Activated naive CD8-positive, alpha-beta T cell (primary cell): ENCODE results near the gene SLC24A5.

Source experiments
- H3K27ac Mint-ChIP-seq: one replicate; pipeline ENCODE4 v1.8.0; 2021; ENCODE audit warnings: mixed read lengths
- H3K27me3 Mint-ChIP-seq: one replicate; pipeline ENCODE4 v1.8.0; 2021; ENCODE audit warnings: mixed read lengths
- H3K36me3 Mint-ChIP-seq: one replicate; pipeline ENCODE4 v1.8.0; 2021; ENCODE audit warnings: mixed read lengths
- H3K4me1 Mint-ChIP-seq: one replicate; pipeline ENCODE4 v1.8.0; 2021; ENCODE audit warnings: low read depth, mixed read lengths
- H3K4me3 Mint-ChIP-seq: one replicate; pipeline ENCODE4 v1.8.0; 2021; ENCODE audit warnings: mild to moderate bottlenecking, mixed read lengths
- H3K9me3 Mint-ChIP-seq: one replicate; pipeline ENCODE4 v1.8.0; 2021; ENCODE audit warnings: low read depth, mixed read lengths

Gene SLC24A5

GRCh38 chr15:48097264-48097663 lies 23.5 kb upstream of the SLC24A5 start:
- Mint-ChIP-seq H3K4me1 (no peaks in the 10 kb centered on the region), H3K27me3 (peaks cover 10% of the 10 kb centered on the region), H3K4me3 (no peak overlapping the region), H3K9me3 (no peaks in the 10 kb centered on the region), H3K27ac (no peak overlapping the region), H3K36me3 (no peaks in the 10 kb centered on the region)

GRCh38 chr15:48101376-48101961 lies 19.3 kb upstream of the SLC24A5 start:
- Mint-ChIP-seq H3K36me3 (no peaks in the 10 kb centered on the region), H3K27me3 (peaks cover 17% of the 10 kb centered on the region), H3K4me1 (no peaks in the 10 kb centered on the region), H3K27ac (no peak overlapping the region), H3K4me3 (no peak overlapping the region), H3K9me3 (no peaks in the 10 kb centered on the region)

- Mint-ChIP-seq H3K27ac (no peak overlapping the region), H3K36me3 (no peaks in the 10 kb centered on the region), H3K9me3 (no peaks in the 10 kb centered on the region), H3K27me3 (peaks cover 17% of the 10 kb centered on the region), H3K4me1 (no peaks in the 10 kb centered on the region), H3K4me3 (no peak overlapping the region)
Observed at GRCh38 chr15:48102167-48102566, 18.6 kb upstream of the SLC24A5 start.

GRCh38 chr15:48103647-48104046 lies 17.1 kb upstream of the SLC24A5 start:
- Mint-ChIP-seq H3K4me1 (no peaks in the 10 kb centered on the region), H3K27me3 (peaks cover 19% of the 10 kb centered on the region), H3K36me3 (no peaks in the 10 kb centered on the region), H3K4me3 (no peak overlapping the region), H3K27ac (no peak overlapping the region), H3K9me3 (no peaks in the 10 kb centered on the region)

- H3K27me3 Mint-ChIP-seq = peaks cover 20% of the 10 kb centered on the region
- no peak overlapping the region for H3K27ac Mint-ChIP-seq
- H3K36me3 Mint-ChIP-seq = no peaks in the 10 kb centered on the region
- no peak overlapping the region for H3K4me3 Mint-ChIP-seq
- no peaks in the 10 kb centered on the region for H3K4me1 Mint-ChIP-seq
- no peaks in the 10 kb centered on the region for H3K9me3 Mint-ChIP-seq
Observed at GRCh38 chr15:48105936-48106335, 14.9 kb upstream of the SLC24A5 start.

GRCh38 chr15:48109212-48109611 lies 11.6 kb upstream of the SLC24A5 start:
- Mint-ChIP-seq H3K4me3 (no peak overlapping the region), H3K4me1 (no peaks in the 10 kb centered on the region), H3K27ac (no peak overlapping the region), H3K27me3 (peaks cover 20% of the 10 kb centered on the region), H3K36me3 (no peaks in the 10 kb centered on the region), H3K9me3 (no peaks in the 10 kb centered on the region)

- H3K27me3 Mint-ChIP-seq = peaks cover 26% of the 10 kb centered on the region
- no peaks in the 10 kb centered on the region for H3K9me3 Mint-ChIP-seq
- H3K27ac Mint-ChIP-seq = no peak overlapping the region
- H3K4me1 Mint-ChIP-seq = no peaks in the 10 kb centered on the region
- H3K36me3 Mint-ChIP-seq = no peaks in the 10 kb centered on the region
- H3K4me3 Mint-ChIP-seq = no peak overlapping the region
Observed at GRCh38 chr15:48109856-48110531, 10.8 kb upstream of the SLC24A5 start.

GRCh38 chr15:48112242-48112641 lies 8.5 kb upstream of the SLC24A5 start:
- Mint-ChIP-seq H3K27ac (no peak overlapping the region), H3K4me3 (no peak overlapping the region), H3K36me3 (no peaks in the 10 kb centered on the region), H3K4me1 (no peaks in the 10 kb centered on the region), H3K27me3 (peaks cover 21% of the 10 kb centered on the region), H3K9me3 (no peaks in the 10 kb centered on the region)

- H3K4me1 Mint-ChIP-seq = no peaks in the 10 kb centered on the region
- no peak overlapping the region for H3K27ac Mint-ChIP-seq
- H3K36me3 Mint-ChIP-seq = no peaks in the 10 kb centered on the region
- H3K27me3 Mint-ChIP-seq = peaks cover 13% of the 10 kb centered on the region
- no peak overlapping the region for H3K4me3 Mint-ChIP-seq
- no peaks in the 10 kb centered on the region for H3K9me3 Mint-ChIP-seq
Observed at GRCh38 chr15:48119277-48119676, 1.5 kb upstream of the SLC24A5 start.

GRCh38 chr15:48121849-48122248 lies 1.1 kb downstream of the SLC24A5 start:
- H3K9me3 Mint-ChIP-seq = no peaks in the 10 kb centered on the region
- H3K27me3 Mint-ChIP-seq = peaks cover 13% of the 10 kb centered on the region
- no peaks in the 10 kb centered on the region for H3K36me3 Mint-ChIP-seq
- no peak overlapping the region for H3K4me3 Mint-ChIP-seq
- no peaks in the 10 kb centered on the region for H3K4me1 Mint-ChIP-seq
- no peak overlapping the region for H3K27ac Mint-ChIP-seq

- Mint-ChIP-seq H3K9me3 (no peaks in the 10 kb centered on the region), H3K4me1 (no peaks in the 10 kb centered on the region), H3K27me3 (peaks cover 8% of the 10 kb centered on the region), H3K36me3 (no peaks in the 10 kb centered on the region), H3K4me3 (no peak overlapping the region), H3K27ac (no peak overlapping the region)
Observed at GRCh38 chr15:48126667-48127355, 6.0 kb downstream of the SLC24A5 start.

- H3K27ac Mint-ChIP-seq = no peak overlapping the region
- H3K4me3 Mint-ChIP-seq = no peak overlapping the region
- no peaks in the 10 kb centered on the region for H3K9me3 Mint-ChIP-seq
- H3K4me1 Mint-ChIP-seq = no peaks in the 10 kb centered on the region
- no peaks in the 10 kb centered on the region for H3K36me3 Mint-ChIP-seq
- peaks cover 5% of the 10 kb centered on the region for H3K27me3 Mint-ChIP-seq
Observed at GRCh38 chr15:48131324-48131723, 10.5 kb downstream of the SLC24A5 start.

GRCh38 chr15:48132874-48133273 lies 12.1 kb downstream of the SLC24A5 start:
- H3K4me1 Mint-ChIP-seq = no peaks in the 10 kb centered on the region
- peaks cover 2% of the 10 kb centered on the region for H3K27me3 Mint-ChIP-seq
- no peaks in the 10 kb centered on the region for H3K9me3 Mint-ChIP-seq
- no peak overlapping the region for H3K4me3 Mint-ChIP-seq
- no peaks in the 10 kb centered on the region for H3K36me3 Mint-ChIP-seq
- H3K27ac Mint-ChIP-seq = no peak overlapping the region

GRCh38 chr15:48143856-48144255 lies 23.1 kb downstream of the SLC24A5 start:
- Mint-ChIP-seq H3K9me3 (no peaks in the 10 kb centered on the region), H3K27ac (no peak overlapping the region), H3K4me1 (no peaks in the 10 kb centered on the region), H3K36me3 (peaks cover 9% of the 10 kb centered on the region), H3K4me3 (no peak overlapping the region), H3K27me3 (no peaks in the 10 kb centered on the region)

GRCh38 chr15:48144889-48145288 lies 24.1 kb downstream of the SLC24A5 start:
- Mint-ChIP-seq H3K27me3 (no peaks in the 10 kb centered on the region), H3K4me3 (no peak overlapping the region), H3K4me1 (no peaks in the 10 kb centered on the region), H3K27ac (no peak overlapping the region), H3K9me3 (no peaks in the 10 kb centered on the region), H3K36me3 (peaks cover 11% of the 10 kb centered on the region)
